Measurements from ENCODE around the gene EHD3.

The EHD3 gene

DNA sequence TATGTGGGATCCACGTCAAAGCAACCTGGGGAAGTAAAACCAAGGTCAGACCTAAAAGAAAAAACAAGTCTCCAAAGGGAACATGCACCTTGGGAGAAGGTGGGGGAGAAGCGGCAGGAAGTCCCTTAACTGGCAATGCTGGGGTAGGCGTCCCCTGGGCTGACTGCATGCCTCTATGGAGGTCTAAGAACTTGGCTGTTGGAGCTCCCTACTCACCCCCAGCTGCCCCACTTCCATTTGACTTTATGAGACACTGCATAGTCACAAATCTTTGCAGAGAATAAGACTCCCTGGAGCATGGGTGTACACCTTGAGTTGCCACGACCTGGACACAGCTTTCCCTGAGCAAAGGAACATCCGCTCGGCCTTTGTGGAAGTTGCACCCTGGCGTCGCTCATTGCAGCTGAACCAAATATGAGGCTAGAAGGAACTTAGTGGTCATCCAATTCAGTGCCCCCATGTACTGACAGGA lies 19.5 kb upstream of the EHD3 start:
- TF ChIP-seq USF1 (IDR thresholded peaks at IDR 0.05) (no peak), ZBTB7A (IDR thresholded peaks at IDR 0.05; ENCODE audit: low read depth) (no peak), FOXM1 (IDR thresholded peaks at IDR 0.05; ENCODE audit: borderline replicate concordance, low read depth) (no peak), NFIC (IDR thresholded peaks at IDR 0.05) (no peak), TEAD4 (IDR thresholded peaks at IDR 0.05) (no peak), TCF12 (IDR thresholded peaks at IDR 0.05; ENCODE audit: low read depth) (no peak), RAD21 (IDR thresholded peaks at IDR 0.05; ENCODE audit: low read depth) (no peak), TAF1 (IDR thresholded peaks at IDR 0.05; ENCODE audit: low read depth) (no peak)
- TF ChIP-seq, protein P1, sequence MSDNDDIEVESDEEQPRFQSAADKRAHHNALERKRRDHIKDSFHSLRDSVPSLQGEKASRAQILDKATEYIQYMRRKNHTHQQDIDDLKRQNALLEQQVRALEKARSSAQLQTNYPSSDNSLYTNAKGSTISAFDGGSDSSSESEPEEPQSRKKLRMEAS (IDR thresholded peaks at IDR 0.05), result no peak

DNA sequence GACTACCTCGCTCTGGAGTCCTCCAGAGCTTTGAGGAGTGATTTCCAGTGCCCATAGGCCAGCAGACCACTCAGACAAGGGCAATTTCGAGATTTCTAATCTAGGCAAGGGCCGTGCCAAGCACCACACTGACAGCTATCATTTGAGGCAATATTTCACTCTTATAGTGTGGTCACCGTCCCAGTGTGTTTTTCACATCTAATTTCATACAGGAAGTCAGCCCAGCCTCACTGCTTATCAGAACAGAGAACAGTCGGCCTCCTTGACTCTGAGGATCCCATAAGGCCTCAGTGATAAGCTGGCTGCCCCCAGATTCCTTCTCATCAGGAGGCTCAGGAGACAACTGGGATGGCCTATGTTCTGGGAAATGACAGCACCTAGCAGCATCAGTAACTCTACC lies 17.2 kb upstream of the EHD3 start:
- no peak for TF ChIP-seq USF1 (IDR thresholded peaks at IDR 0.05)
- no peak for TF ChIP-seq EGR1 (IDR thresholded peaks at IDR 0.05)
- TF ChIP-seq CREB1 (IDR thresholded peaks at IDR 0.05; ENCODE audit: low read depth), result no peak
- TF ChIP-seq TCF12 (IDR thresholded peaks at IDR 0.05; ENCODE audit: low read depth), result no peak
- no peak for TF ChIP-seq NFIC (IDR thresholded peaks at IDR 0.05)
- TF ChIP-seq EP300 (IDR thresholded peaks at IDR 0.05; ENCODE audit: borderline replicate concordance), result no peak
- TF ChIP-seq FOXM1 (IDR thresholded peaks at IDR 0.05; ENCODE audit: borderline replicate concordance, low read depth), result no peak

GRCh38 chr2:31217465-31218200 lies 16.3 kb upstream of the EHD3 start, which contains the start of gene CAPN14:
CAPN14 (minus strand) TSS chr2:31217515; CDS start chr2:31205447, 12,068 bp downstream.
- TF ChIP-seq CEBPB (IDR thresholded peaks at IDR 0.05), result no peak
- no peak for TF ChIP-seq RAD21 (IDR thresholded peaks at IDR 0.05; ENCODE audit: low read depth)
- no peak for TF ChIP-seq TEAD4 (IDR thresholded peaks at IDR 0.05)
- TF ChIP-seq, protein P2, sequence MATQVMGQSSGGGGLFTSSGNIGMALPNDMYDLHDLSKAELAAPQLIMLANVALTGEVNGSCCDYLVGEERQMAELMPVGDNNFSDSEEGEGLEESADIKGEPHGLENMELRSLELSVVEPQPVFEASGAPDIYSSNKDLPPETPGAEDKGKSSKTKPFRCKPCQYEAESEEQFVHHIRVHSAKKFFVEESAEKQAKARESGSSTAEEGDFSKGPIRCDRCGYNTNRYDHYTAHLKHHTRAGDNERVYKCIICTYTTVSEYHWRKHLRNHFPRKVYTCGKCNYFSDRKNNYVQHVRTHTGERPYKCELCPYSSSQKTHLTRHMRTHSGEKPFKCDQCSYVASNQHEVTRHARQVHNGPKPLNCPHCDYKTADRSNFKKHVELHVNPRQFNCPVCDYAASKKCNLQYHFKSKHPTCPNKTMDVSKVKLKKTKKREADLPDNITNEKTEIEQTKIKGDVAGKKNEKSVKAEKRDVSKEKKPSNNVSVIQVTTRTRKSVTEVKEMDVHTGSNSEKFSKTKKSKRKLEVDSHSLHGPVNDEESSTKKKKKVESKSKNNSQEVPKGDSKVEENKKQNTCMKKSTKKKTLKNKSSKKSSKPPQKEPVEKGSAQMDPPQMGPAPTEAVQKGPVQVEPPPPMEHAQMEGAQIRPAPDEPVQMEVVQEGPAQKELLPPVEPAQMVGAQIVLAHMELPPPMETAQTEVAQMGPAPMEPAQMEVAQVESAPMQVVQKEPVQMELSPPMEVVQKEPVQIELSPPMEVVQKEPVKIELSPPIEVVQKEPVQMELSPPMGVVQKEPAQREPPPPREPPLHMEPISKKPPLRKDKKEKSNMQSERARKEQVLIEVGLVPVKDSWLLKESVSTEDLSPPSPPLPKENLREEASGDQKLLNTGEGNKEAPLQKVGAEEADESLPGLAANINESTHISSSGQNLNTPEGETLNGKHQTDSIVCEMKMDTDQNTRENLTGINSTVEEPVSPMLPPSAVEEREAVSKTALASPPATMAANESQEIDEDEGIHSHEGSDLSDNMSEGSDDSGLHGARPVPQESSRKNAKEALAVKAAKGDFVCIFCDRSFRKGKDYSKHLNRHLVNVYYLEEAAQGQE (IDR thresholded peaks at IDR 0.05; ENCODE audit: low read depth), result no peak
- no peak for TF ChIP-seq ZBTB7A (IDR thresholded peaks at IDR 0.05; ENCODE audit: low read depth)
- TF ChIP-seq USF1 (IDR thresholded peaks at IDR 0.05), result no peak
- no peak for TF ChIP-seq EGR1 (IDR thresholded peaks at IDR 0.05)
- TF ChIP-seq, protein P1 (IDR thresholded peaks at IDR 0.05), result no peak
- no peak for TF ChIP-seq EP300 (IDR thresholded peaks at IDR 0.05; ENCODE audit: borderline replicate concordance)
- TF ChIP-seq FOXM1 (IDR thresholded peaks at IDR 0.05; ENCODE audit: borderline replicate concordance, low read depth), result no peak

DNA sequence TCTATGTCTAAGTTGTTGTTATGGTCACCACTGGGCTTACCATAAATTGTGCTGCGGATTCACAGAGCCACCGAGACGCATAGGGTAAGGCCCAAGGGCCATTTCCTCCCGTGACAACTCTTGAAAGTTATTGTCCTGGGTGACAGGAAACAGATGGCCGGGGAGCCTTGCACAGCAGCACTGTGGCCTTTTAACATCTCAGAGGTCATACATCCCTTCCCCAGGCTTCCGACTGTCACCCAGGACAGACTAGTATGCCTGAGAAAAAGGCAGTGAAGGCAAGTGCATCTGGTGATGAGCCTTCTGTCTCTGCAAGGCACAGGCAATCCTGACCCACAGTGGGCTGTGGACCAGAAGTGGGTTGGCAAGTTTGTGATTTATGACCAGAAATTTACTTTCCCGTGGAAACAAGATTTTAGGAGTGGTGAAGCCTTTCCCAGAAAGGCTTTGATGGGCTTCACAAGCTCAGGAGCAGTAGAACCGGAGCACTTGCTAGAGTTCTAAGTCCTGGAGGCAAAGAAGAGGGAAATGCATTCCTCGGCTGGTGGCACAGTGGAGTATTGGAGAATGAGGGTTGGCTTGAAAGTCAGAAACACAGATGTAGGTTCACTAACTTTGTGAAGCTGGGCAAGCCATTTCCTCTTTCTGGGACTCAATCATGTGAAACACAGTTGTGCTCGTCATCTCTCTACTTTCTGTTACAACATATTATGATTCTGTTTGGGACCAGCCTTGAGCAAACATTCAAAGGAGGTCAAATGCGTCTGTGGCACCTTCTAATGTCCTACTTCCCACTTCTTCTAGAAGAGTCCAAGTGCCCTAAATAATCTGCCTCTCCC lies 14.6 kb upstream of the EHD3 start:
- TF ChIP-seq, protein P2 (IDR thresholded peaks at IDR 0.05; ENCODE audit: low read depth), result no peak
- no peak for TF ChIP-seq TEAD4 (IDR thresholded peaks at IDR 0.05)
- no peak for TF ChIP-seq CEBPB (IDR thresholded peaks at IDR 0.05)
- TF ChIP-seq, protein P1 (IDR thresholded peaks at IDR 0.05), result no peak
- TF ChIP-seq EGR1 (IDR thresholded peaks at IDR 0.05), result no peak
- no peak for TF ChIP-seq USF1 (IDR thresholded peaks at IDR 0.05)
- no peak for TF ChIP-seq ZBTB7A (IDR thresholded peaks at IDR 0.05; ENCODE audit: low read depth)
- TF ChIP-seq TAF1 (IDR thresholded peaks at IDR 0.05; ENCODE audit: low read depth), result no peak
- TF ChIP-seq TCF12 (IDR thresholded peaks at IDR 0.05; ENCODE audit: low read depth), result no peak
- TF ChIP-seq YY1 (IDR thresholded peaks at IDR 0.05; ENCODE audit: low read depth), result no peak
- no peak for TF ChIP-seq EP300 (IDR thresholded peaks at IDR 0.05; ENCODE audit: borderline replicate concordance)
- TF ChIP-seq FOXM1 (IDR thresholded peaks at IDR 0.05; ENCODE audit: borderline replicate concordance, low read depth), result no peak
- no peak for TF ChIP-seq CREB1 (IDR thresholded peaks at IDR 0.05; ENCODE audit: low read depth)
- no peak for TF ChIP-seq NFIC (IDR thresholded peaks at IDR 0.05)
